NB4 (cell line): ENCODE data around the gene FXYD2.

Experiments
- DNase-seq: peaks from one replicate; pipeline ENCODE4 v3.0.0; 2010; ENCODE audit warnings: low read depth
- H3K4me3 ChIP-seq: one replicate; pipeline ENCODE4 v1.5.1; 2011; ENCODE audit warnings: mild to moderate bottlenecking, low read depth, low read length, moderate library complexity
- MAX ChIP-seq: IDR thresholded peaks from 2 replicates; pipeline ENCODE4 v1.6.1; 2011; ENCODE audit warnings: low read depth, low read length
- MYC ChIP-seq: IDR thresholded peaks from 2 replicates; pipeline ENCODE4 v1.6.1; 2011; ENCODE audit warnings: low read depth, low read length
- POLR2A ChIP-seq: IDR thresholded peaks from 2 replicates; pipeline ENCODE4 v1.6.1; 2011; ENCODE audit warnings: mild to moderate bottlenecking; ENCODE audit not compliant: insufficient read length; ENCODE audit errors: extremely low read depth
- TF ChIP-seq, protein P1 (sequence below): IDR thresholded peaks from one replicate; pipeline ENCODE4 v1.5.1; 2012; ENCODE audit warnings: low read depth, low read length

FXYD2 gene

GRCh38 chr11:117799634-117800033, 24.9 kb downstream of the FXYD2 start:
- DNase-seq: no peak
- TF ChIP-seq MYC: no peak
- TF ChIP-seq POLR2A: no peak
- no peak for TF ChIP-seq MAX
- TF ChIP-seq, protein P1, sequence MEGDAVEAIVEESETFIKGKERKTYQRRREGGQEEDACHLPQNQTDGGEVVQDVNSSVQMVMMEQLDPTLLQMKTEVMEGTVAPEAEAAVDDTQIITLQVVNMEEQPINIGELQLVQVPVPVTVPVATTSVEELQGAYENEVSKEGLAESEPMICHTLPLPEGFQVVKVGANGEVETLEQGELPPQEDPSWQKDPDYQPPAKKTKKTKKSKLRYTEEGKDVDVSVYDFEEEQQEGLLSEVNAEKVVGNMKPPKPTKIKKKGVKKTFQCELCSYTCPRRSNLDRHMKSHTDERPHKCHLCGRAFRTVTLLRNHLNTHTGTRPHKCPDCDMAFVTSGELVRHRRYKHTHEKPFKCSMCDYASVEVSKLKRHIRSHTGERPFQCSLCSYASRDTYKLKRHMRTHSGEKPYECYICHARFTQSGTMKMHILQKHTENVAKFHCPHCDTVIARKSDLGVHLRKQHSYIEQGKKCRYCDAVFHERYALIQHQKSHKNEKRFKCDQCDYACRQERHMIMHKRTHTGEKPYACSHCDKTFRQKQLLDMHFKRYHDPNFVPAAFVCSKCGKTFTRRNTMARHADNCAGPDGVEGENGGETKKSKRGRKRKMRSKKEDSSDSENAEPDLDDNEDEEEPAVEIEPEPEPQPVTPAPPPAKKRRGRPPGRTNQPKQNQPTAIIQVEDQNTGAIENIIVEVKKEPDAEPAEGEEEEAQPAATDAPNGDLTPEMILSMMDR: no peak
- no peak overlapping the region for H3K4me3 ChIP-seq

- TF ChIP-seq MYC (no peak), POLR2A (no peak), MAX (no peak)
- TF ChIP-seq, protein P1: no peak
- peak; percentile 38 for DNase-seq
- no peak within 1 kb of the TSS for H3K4me3 ChIP-seq
Observed at GRCh38 chr11:117796872-117797529, 27.5 kb downstream of the FXYD2 start, which contains the start of gene DSCAML1. Gene DSCAML1, minus strand, starts transcription at chr11:117797216. Its CDS starts 137 bp downstream, at chr11:117797079.

DNA sequence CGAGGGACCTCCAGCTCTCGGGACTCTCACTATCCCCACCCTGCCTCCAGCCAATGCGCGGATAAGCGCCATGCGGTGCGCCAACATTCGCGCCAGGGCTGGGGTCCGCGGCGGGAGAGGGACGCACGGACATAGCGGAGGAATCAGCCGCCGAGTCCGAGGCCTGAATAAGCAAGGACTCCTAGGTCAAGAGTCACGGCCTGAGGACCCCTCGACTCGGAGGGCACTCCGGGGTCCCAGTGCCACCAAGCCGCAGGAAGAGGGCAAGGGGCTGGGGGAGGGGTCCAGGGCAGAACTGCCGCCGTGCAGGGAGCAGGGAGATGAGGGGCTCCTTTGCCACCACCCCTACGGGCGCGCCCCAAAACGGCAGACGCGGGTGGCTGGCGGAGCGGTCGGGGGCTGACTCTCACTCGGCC, 28.1 kb downstream of the FXYD2 start:
- TF ChIP-seq POLR2A: no peak
- TF ChIP-seq MYC: no peak
- DNase-seq: no peak
- H3K4me3 ChIP-seq: no peak overlapping the region

GRCh38 chr11:117795638-117796455, 28.7 kb downstream of the FXYD2 start:
- no peak overlapping the region for H3K4me3 ChIP-seq
- no peak for TF ChIP-seq MAX
- TF ChIP-seq MYC: no peak
- TF ChIP-seq POLR2A: no peak
- TF ChIP-seq, protein P1: no peak
- no peak for DNase-seq

GRCh38 chr11:117794772-117795629, 29.5 kb downstream of the FXYD2 start:
- TF ChIP-seq MYC (no peak), MAX (no peak), POLR2A (no peak)
- TF ChIP-seq, protein P1: no peak
- H3K4me3 ChIP-seq: no peak overlapping the region
- no peak for DNase-seq
